Endothelial cell of umbilical vein (primary cell): ENCODE measurements around the gene SKI.

Experiments used
- CTCF ChIP-seq, 2 donors: IDR thresholded peaks; 1 replicate in 1 of 2; 2 replicates in 1 of 2; pipeline ENCODE4 v1.5.1; 2011; ENCODE audit warnings: low read length in 2 of 2, mild to moderate bottlenecking in 2 of 2, moderate library complexity in 2 of 2, control low read depth in 1 of 2, inconsistent platforms in 1 of 2, low read depth in 1 of 2; ENCODE audit not compliant: insufficient read depth in 1 of 2; ENCODE audit errors: extremely low read depth in 1 of 2
- EZH2 ChIP-seq: IDR thresholded peaks from 2 replicates; pipeline ENCODE4 v1.6.1; 2012; ENCODE audit warnings: borderline replicate concordance, low read depth, mild to moderate bottlenecking, moderate library complexity, low read length, inconsistent platforms; ENCODE audit not compliant: severe bottlenecking
- POLR2A ChIP-seq: IDR thresholded peaks from 2 replicates; pipeline ENCODE4 v1.6.1; 2012; ENCODE audit warnings: low read depth, mild to moderate bottlenecking, control low read depth, low read length
- POLR2AphosphoS5 ChIP-seq: IDR thresholded peaks from 2 replicates; pipeline ENCODE4 v1.6.1; 2012; ENCODE audit warnings: low read depth, mild to moderate bottlenecking, control low read depth, low read length, moderate library complexity; ENCODE audit not compliant: insufficient read depth

- TF ChIP-seq EZH2 (no peak), POLR2A (no peak), POLR2AphosphoS5 (no peak), CTCF (IDR thresholded peaks at IDR 0.05; ENCODE audit: extremely low read depth in 1 of 2, insufficient read depth in 1 of 2, low read depth in 1 of 2, low read length in 2 of 2) (no peak)
Measured at GRCh38 chr1:2228157-2228594, at the start of gene SKI.
